ENCODE measurements around the gene NOD2.

DNA sequence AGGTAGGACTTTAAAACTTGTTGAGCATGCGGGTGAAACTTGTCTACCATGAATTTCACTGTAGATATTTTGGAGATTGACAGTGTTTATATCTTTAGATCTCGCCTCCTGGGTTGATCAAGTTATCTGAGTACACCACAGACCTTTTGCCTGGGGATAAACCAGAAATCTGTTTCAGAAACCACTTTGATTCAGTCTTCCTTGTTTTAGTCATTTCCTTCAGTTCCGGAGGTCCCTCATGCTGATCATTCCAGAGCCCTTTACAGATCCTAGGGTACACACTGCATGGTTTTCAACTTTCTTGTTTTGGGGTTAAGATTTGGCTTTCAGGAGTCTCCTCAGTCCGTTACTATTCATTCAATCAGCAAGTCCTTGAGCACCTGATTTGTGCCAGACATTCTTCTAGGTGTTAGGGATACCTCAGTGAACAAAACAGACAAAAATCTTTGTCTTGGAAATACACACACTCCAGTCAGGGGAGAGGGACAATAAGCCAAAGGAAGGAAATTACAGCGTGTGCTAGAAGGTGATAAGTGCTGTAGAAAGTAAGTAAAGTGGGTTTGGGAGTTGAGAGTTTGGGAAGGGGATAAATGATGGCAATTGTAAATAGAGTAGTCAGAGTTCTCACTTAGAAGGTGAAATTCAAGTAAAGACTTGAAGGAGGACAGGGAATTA, 12.2 kb downstream of the NOD2 start:
- TF ChIP-seq, protein P1, sequence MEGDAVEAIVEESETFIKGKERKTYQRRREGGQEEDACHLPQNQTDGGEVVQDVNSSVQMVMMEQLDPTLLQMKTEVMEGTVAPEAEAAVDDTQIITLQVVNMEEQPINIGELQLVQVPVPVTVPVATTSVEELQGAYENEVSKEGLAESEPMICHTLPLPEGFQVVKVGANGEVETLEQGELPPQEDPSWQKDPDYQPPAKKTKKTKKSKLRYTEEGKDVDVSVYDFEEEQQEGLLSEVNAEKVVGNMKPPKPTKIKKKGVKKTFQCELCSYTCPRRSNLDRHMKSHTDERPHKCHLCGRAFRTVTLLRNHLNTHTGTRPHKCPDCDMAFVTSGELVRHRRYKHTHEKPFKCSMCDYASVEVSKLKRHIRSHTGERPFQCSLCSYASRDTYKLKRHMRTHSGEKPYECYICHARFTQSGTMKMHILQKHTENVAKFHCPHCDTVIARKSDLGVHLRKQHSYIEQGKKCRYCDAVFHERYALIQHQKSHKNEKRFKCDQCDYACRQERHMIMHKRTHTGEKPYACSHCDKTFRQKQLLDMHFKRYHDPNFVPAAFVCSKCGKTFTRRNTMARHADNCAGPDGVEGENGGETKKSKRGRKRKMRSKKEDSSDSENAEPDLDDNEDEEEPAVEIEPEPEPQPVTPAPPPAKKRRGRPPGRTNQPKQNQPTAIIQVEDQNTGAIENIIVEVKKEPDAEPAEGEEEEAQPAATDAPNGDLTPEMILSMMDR (conservative IDR thresholded peaks at IDR 0.05), result no peak
- TF ChIP-seq EZH2 (IDR thresholded peaks at IDR 0.05; ENCODE audit: low read depth), result no peak
